IPS-20b (cell line): ENCODE measurements around the gene SCEL.

ENCODE experiments used
- H3K27ac ChIP-seq: one replicate; pipeline ENCODE4 v1.5.1; 2013; ENCODE audit warnings: low read length
- H3K27me3 ChIP-seq: 2 replicates; pipeline ENCODE4 v1.6.1; 2013; ENCODE audit warnings: mild to moderate bottlenecking, low read length, inconsistent platforms; ENCODE audit not compliant: insufficient read depth
- H3K36me3 ChIP-seq: 2 replicates; pipeline ENCODE4 v1.6.1; 2013; ENCODE audit warnings: low read depth, mild to moderate bottlenecking, inconsistent platforms, low read length, moderate library complexity; ENCODE audit not compliant: insufficient read depth
- H3K4me1 ChIP-seq: 2 replicates; pipeline ENCODE4 v1.6.1; 2013; ENCODE audit warnings: mild to moderate bottlenecking, control low read depth, inconsistent platforms, low read length, moderate library complexity; ENCODE audit not compliant: insufficient read depth
- H3K4me3 ChIP-seq: 2 replicates; pipeline ENCODE4 v1.5.1; 2013; ENCODE audit warnings: mild to moderate bottlenecking, low read length, inconsistent platforms
- H3K9ac ChIP-seq: 2 replicates; pipeline ENCODE4 v1.6.1; 2013; ENCODE audit warnings: low read depth, mild to moderate bottlenecking, inconsistent platforms, low read length, moderate library complexity
- H3K9me3 ChIP-seq: 2 replicates; pipeline ENCODE4 v1.6.1; 2013; ENCODE audit warnings: mild to moderate bottlenecking, low read depth, low read length, inconsistent platforms; ENCODE audit not compliant: insufficient read depth

The SCEL gene

GRCh38 chr13:77535448-77535847 is at the start of gene SCEL:
SCEL (plus strand) TSS chr13:77535706; CDS start chr13:77555876, 20,170 bp downstream.
- H3K27me3 ChIP-seq, result no peaks in the 10 kb centered on the region
- H3K4me3 ChIP-seq, result no peak within 1 kb of the TSS
- H3K36me3 ChIP-seq, result no peaks in the 10 kb centered on the region
- H3K4me1 ChIP-seq, result no peaks in the 10 kb centered on the region
- H3K27ac ChIP-seq, result no peak within 1 kb of the TSS
- H3K9ac ChIP-seq, result no peak within 1 kb of the TSS
- no peaks in the 10 kb centered on the region for H3K9me3 ChIP-seq

GRCh38 chr13:77489566-77490337 is 45.8 kb upstream of the SCEL start:
- Histone ChIP-seq H3K9ac (no peak overlapping the region), H3K9me3 (no peaks in the 10 kb centered on the region), H3K27me3 (no peaks in the 10 kb centered on the region), H3K4me3 (no peak overlapping the region), H3K27ac (no peak overlapping the region), H3K4me1 (no peaks in the 10 kb centered on the region), H3K36me3 (no peaks in the 10 kb centered on the region)

- H3K9ac ChIP-seq, result no peak overlapping the region
- H3K27me3 ChIP-seq, result no peaks in the 10 kb centered on the region
- H3K27ac ChIP-seq, result no peak overlapping the region
Observed at GRCh38 chr13:77492982-77493381, 42.5 kb upstream of the SCEL start.

GRCh38 chr13:77494226-77494625 is 41.3 kb upstream of the SCEL start:
- Histone ChIP-seq H3K27me3 (no peaks in the 10 kb centered on the region), H3K9ac (no peak overlapping the region), H3K27ac (no peak overlapping the region), H3K4me3 (no peak overlapping the region), H3K9me3 (no peaks in the 10 kb centered on the region), H3K36me3 (no peaks in the 10 kb centered on the region), H3K4me1 (no peaks in the 10 kb centered on the region)

More at GRCh38 chr13:77492982-77493381, 42.5 kb upstream of the SCEL start:
- H3K4me3 ChIP-seq, result no peak overlapping the region
- H3K4me1 ChIP-seq, result no peaks in the 10 kb centered on the region
- no peaks in the 10 kb centered on the region for H3K9me3 ChIP-seq
- no peaks in the 10 kb centered on the region for H3K36me3 ChIP-seq

- Histone ChIP-seq H3K9me3 (no peaks in the 10 kb centered on the region), H3K4me3 (no peak overlapping the region), H3K27me3 (no peaks in the 10 kb centered on the region), H3K9ac (no peak overlapping the region), H3K36me3 (no peaks in the 10 kb centered on the region), H3K4me1 (no peaks in the 10 kb centered on the region), H3K27ac (no peak overlapping the region)
Observed at GRCh38 chr13:77497350-77497749, 38.2 kb upstream of the SCEL start.

- Histone ChIP-seq H3K4me3 (no peak overlapping the region), H3K4me1 (no peaks in the 10 kb centered on the region), H3K36me3 (no peaks in the 10 kb centered on the region), H3K27ac (no peak overlapping the region), H3K9ac (no peak overlapping the region), H3K27me3 (no peaks in the 10 kb centered on the region), H3K9me3 (no peaks in the 10 kb centered on the region)
Observed at GRCh38 chr13:77497835-77498234, 37.7 kb upstream of the SCEL start.

GRCh38 chr13:77502104-77502720 is 33.3 kb upstream of the SCEL start:
- Histone ChIP-seq H3K27ac (no peak overlapping the region), H3K4me3 (no peak overlapping the region)

GRCh38 chr13:77503398-77503797 is 32.1 kb upstream of the SCEL start:
- Histone ChIP-seq H3K27ac (no peak overlapping the region), H3K4me1 (no peaks in the 10 kb centered on the region), H3K27me3 (no peaks in the 10 kb centered on the region), H3K9ac (no peak overlapping the region), H3K36me3 (no peaks in the 10 kb centered on the region), H3K9me3 (no peaks in the 10 kb centered on the region), H3K4me3 (no peak overlapping the region)

More at GRCh38 chr13:77502104-77502720, 33.3 kb upstream of the SCEL start:
- no peak overlapping the region for H3K9ac ChIP-seq
- no peaks in the 10 kb centered on the region for H3K27me3 ChIP-seq
- H3K9me3 ChIP-seq, result no peaks in the 10 kb centered on the region
- no peaks in the 10 kb centered on the region for H3K36me3 ChIP-seq
- H3K4me1 ChIP-seq, result no peaks in the 10 kb centered on the region

GRCh38 chr13:77506874-77507273 is 28.6 kb upstream of the SCEL start:
- no peak overlapping the region for H3K4me3 ChIP-seq
- no peak overlapping the region for H3K9ac ChIP-seq
- H3K9me3 ChIP-seq, result no peaks in the 10 kb centered on the region
- H3K27me3 ChIP-seq, result no peaks in the 10 kb centered on the region
- no peaks in the 10 kb centered on the region for H3K36me3 ChIP-seq
- H3K27ac ChIP-seq, result no peak overlapping the region
- H3K4me1 ChIP-seq, result no peaks in the 10 kb centered on the region

GRCh38 chr13:77507931-77508776 is 27.4 kb upstream of the SCEL start:
- Histone ChIP-seq H3K36me3 (no peaks in the 10 kb centered on the region), H3K27ac (no peak overlapping the region), H3K27me3 (no peaks in the 10 kb centered on the region), H3K9me3 (no peaks in the 10 kb centered on the region), H3K9ac (no peak overlapping the region), H3K4me1 (no peaks in the 10 kb centered on the region), H3K4me3 (no peak overlapping the region)

GRCh38 chr13:77508959-77509620 is 26.4 kb upstream of the SCEL start:
- Histone ChIP-seq H3K4me3 (no peak overlapping the region), H3K9ac (no peak overlapping the region), H3K4me1 (no peaks in the 10 kb centered on the region), H3K27ac (no peak overlapping the region), H3K9me3 (no peaks in the 10 kb centered on the region), H3K36me3 (no peaks in the 10 kb centered on the region), H3K27me3 (no peaks in the 10 kb centered on the region)
